A172 (cell line): ENCODE results near the gene TSPAN14. TPM values are rescaled to one million over a fixed set of nuclear protein-coding genes. Genes with fewer than 3 reads are reported as not detected.

Source experiments
- DNase-seq: peaks from one replicate; pipeline ENCODE4 v3.0.0-alpha.2; 2015; ENCODE audit warnings: low spot score
- total RNA-seq: library from RNA; depleted of rRNA; stranded (reverse); fragments of >200 nt; shearing (Covaris generic); gene quantifications from 2 replicates; pipeline ENCODE4 v1.2.3, GENCODE V29; 2014

Gene TSPAN14
- total RNA-seq, 1 experiment from 2014 or later = 38.4 TPM

DNA sequence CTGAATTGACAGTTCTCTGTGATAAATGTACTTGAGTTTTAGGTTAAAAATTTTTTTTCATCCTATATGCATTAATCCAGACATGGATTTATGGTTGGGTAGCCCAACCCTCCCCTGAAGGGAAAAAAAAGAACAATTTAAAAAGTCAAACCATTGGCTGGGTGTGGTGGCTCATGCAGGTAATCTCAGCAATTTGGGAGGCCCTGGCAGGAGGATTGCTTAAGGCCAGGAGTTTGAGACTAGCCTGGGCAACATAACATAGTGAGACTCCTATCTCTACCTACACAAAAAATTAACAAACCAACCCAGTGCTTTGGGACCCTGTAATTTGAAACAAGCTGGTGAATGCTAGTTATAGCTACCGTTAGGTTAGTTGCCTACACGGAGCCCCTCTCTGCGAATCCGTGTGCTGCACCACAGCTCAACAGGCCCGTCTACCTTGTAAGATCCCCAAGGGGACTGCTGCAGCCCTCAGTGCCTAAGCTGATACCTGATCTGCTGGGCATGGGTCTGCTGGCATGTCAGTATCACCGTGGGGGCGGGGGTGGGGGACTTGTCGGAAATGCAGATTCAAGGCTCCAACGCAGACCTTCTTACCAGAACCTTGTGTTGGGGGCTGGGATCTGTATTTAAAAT, 32.8 kb downstream of the TSPAN14 start:
- DNase-seq = no peak

DNA sequence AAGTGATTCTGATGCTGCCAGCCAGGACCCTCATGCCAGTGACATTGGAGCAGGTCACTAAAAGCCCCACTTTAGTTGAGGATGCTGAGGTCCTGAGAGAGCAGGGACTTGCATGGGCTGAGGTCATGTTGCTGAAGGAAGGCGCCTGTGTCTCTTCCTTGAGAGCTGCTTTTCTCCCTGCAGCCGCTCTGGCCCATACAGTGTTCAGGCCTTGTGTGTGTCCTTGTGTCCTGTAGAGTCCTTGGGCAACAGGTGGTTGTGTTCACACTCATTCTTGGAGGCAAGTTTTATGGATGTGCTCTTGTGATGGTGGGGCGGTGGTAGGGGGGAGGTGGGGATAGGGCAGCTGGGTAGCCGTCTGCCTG, 33.3 kb downstream of the TSPAN14 start:
- DNase-seq = no peak

- no peak for DNase-seq
Measured at GRCh38 chr10:80487791-80488538, 33.9 kb downstream of the TSPAN14 start.

- DNase-seq = no peak
Measured at GRCh38 chr10:80488539-80489066, 34.5 kb downstream of the TSPAN14 start.

DNA sequence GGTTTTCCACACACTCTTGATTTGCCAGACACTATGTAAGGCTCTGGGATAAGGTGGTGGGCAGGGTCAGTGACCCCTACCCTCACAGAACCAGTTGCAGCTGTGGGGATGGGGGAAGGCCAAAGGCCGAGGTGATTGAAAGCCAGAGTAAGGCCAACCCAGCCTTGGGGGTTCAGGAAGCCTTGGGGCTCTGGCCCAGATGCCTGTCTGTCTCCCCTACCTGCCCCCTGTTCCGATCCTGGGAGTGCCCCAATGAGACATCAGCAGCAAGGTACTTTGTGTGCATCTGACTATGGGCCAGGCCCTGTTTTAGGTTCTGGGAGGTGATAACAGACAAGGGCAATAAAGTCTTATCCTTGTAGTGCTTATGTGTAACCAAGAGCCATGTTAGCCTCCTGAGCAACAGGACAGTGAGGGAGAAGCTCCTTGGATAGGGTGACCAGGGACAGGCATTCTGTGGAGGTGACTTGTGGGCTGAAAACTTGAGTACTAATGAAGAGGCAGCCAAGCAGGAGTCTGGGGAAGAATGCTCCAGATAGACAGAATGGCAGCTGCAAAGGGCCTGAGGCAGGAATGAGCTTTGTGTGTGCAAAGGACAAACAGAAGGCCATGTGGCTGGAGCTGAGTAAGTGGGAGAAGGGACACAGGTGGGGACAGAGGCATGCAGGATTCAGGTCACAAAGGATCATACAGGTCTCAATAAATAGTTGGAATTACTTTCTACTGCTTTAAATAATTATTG, 35.4 kb downstream of the TSPAN14 start:
- no peak for DNase-seq

DNA sequence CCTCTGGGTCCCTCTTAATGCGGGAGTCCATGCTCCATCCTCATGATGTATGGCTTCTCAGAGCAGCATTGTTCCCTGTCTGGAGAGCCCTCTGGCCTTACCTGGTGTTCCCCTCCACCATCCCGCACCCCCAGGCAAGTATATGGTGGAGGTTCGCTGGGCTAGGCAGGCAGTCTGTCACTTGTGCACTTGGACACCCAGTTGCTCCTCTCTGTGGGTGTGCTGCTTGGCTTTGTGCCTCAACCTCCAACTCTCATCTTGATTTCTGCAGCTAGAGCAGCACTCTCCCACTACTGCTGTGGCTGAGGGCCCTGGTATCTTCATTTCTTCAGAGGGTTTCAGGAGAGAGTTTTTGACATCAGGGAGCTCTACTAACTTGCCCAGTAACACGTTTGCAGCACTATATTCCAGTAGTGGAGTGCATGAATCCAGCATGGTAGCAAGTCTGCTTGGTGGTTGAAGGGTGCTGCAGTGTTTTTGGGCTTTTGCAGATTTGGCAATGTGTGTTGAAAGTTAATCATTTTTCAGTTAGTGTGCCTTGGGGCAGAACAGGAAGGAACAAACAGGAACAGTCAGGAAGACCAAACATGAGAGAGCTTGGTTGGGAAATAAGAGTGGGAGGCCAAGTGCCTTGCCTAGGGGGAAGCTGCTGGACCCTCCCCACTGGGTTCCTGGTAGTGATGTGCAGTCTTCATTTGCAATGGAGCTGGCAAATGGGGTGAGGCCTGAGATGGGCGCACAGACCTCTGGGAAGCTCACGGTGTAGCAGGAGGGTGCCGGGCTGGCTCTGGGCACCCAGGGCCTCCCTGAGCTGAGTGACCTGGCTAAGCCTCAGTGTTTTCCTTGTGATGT, 37.4 kb downstream of the TSPAN14 start:
- DNase-seq = no peak

- DNase-seq = no peak
Measured at GRCh38 chr10:80492848-80493521, 38.9 kb downstream of the TSPAN14 start.

- DNase-seq = no peak
Measured at GRCh38 chr10:80493522-80494051, 39.5 kb downstream of the TSPAN14 start.

DNA sequence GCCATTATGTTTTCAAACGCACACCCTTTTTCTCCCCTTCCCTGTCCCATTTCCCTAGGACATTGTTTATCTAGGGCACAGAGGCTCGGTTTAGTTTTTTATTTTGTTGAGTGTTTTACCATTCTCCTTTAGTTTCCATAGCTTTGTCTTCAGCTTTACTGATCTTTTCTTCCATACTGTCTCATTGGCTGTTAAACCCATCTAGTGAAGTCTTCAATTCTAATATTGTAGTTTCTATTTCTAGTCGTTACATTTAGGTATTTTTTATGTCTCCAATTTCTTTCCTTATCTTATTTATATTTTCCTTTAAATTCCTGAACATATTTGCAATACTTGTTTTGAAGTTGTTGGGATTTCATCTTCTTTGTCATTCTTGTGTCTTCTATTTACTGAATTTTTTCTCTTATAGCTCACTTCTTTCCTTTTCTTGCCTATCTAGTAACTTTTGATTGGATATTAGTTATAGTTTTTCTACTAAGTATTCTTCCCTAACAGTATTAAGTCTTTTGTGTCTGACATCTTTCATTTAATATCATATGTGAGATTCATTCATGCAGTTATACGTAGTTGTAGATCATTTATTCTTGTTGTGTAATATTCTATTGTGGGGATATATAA, 42.6 kb downstream of the TSPAN14 start:
- DNase-seq = no peak

DNA sequence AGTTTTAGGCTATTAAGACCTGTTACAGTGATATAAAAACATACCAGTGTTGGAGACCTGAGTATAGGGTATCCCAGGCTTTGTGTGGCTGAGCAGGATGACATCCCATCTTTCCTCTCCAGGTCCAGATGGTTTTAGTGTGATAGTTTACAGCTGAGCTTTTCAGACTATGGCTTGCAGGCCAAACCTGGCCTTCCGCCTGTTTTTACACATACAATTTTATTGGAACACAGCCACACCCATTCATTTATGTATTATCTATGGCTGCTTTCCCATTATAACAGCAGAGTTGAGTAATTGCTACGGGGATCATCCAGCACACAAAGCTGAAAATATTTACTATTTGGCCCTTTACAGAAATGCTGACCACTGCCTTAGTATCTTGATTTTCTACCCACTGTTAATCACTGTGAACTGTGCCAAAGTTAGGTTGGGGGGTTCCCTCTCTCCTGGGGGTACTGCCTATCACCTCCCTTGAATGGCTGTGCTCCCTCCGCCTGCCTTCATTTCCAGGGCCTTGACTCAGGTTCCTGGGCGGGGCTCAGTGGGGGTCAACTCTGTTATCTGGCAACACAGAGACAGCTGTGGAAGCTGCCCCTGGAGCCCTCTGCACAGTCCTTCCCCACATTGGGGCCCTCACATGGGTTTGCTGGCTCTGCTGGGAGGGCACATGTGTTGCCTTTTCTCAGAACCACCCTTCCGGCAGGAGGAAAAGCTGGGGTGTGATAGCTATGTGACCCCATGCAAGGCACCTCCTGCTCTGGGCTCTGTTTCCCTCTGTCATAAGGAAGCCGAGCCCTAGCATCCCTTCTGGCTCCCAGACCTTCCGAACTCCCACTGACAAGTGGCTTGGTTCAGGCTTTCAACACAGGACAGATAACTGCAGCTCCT, 43.3 kb downstream of the TSPAN14 start:
- DNase-seq = no peak

DNA sequence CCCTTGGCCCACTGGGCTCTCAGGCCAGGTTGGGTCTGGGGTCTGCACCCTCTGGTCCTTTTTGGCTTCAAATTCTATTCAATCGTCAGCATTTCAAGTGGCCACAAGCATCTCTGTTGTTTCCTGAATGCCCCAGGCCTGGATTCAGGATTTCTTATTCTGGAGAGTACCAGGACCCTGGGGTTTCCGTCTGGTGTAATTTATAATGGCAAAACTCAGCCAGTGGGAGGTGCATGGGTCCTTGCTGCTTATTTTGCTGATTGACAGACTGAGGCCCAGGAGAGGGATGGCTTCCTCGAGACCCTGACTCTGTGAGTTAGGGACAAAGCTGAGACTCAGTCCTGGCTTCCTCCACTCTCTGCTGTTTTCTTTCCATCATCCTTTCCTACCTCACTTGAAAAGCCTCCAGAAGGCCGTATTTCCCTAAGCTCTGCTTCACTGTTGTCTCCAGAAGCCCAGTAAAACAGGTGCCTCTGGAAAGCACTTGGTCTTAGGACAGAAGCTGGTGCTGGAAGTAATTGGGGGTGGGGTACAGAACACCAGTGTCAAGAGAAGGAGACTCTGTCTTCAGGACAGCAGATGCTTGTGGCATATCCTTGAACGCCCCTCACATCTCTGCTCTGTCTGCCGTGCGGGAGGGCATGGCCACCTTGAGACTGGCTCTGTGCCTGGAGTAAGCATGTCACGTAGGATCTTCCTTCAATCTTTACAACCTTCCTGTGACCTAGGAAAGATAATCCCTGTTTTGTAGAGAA, 44.1 kb downstream of the TSPAN14 start:
- DNase-seq = no peak

DNA sequence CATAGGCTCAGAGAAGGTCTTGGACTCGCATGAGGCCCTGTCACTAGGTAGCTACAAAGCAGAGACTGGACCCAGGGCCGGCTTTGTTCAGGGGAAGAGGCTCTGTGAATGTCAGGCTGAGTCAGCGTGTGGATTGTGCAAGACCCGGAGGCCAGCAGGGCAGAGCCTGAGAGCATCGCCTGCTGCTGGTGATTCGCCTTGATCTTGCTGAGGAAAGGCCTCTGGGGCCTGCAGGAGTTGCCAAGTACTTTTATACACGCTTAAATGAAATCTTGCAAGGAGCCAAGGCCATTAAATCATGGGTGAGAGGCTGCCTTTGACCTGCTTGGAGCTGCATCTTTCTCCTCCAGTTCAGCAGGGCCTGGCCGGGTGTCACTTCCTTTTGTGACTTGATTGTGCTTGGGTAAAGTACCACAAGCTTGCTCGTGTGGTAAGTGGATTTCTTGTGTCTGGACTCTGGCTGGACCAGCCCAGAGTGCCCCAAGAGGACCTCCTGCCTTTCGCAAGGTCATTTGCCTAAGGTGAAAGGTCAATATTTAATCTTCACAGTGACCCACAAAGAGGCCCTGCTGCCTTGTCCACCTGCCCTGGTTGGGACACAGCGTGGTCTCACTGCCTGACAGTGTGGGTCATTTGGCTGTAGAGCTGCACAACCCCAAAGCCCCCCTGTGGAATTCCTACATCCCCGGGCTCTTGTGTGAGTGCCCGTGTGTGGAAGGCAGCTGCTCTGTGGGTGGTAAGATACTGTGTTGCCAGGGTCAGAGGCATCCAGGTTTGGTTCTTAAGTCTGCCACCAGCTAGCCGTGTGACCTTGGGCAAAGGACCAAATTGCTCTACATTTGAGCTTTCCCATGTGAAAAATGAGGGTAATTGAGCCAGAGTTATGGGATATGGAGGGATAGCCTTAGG, 45.0 kb downstream of the TSPAN14 start:
- DNase-seq = peak; percentile 94

GRCh38 chr10:80500572-80501380, 46.7 kb downstream of the TSPAN14 start:
- DNase-seq = no peak

DNA sequence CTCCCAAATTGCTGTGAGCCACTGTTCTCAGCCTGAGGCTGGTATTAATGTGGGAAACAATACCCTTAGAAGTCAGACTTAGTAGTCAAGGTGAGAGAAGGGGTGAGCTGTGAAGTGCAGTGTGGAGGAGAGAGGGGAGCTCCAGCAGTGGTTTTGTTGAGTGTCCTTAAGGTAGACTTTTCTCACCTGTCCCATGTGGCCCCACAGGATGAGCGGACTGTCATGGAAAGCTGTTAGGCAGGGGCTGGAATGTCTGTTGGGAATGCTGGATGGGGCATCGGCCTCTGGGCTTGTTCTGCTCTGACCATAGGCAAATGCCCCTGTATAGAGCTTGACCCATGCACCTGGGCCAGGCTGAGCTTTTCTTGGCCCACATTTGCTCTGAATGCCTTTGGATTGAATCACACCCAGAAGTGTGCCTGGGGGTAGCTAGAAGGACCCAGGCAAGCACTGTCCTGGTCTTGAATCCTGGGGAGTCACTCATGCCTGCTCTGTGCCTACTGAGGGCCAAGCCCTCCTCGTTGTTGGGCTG, 47.3 kb downstream of the TSPAN14 start:
- DNase-seq = peak; percentile 38

- DNase-seq = peak; percentile 24
Measured at GRCh38 chr10:80501913-80502521, 47.9 kb downstream of the TSPAN14 start.
